Measurements from ENCODE around the gene CPZ.

The CPZ gene

DNA sequence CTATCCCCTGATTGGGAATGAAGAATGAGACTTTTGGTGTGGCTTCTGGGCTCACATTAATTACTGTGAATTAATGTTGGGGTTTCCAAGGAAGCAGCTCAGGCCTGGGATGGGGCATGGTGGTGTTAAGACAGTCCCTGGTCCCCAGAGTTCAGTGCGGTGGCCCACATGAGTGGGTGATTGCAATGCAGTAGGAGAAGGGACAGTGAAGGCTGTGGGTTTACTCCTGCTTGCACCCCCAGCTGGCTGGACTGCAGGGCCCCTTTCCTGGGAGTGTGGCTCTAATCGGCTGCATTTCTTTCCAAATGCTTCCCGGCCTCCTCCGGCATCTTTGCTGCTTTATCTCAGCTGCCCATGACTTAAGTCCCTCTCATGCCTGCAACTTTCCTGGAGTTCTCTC, 40.5 kb upstream of the CPZ start:
- Histone ChIP-seq H3K4me1 (ENCODE audit: insufficient read depth, low read length, severe bottlenecking) (no peaks in the 10 kb centered on the region), H3K27ac (ENCODE audit: low read depth, low read length, poor library complexity, severe bottlenecking) (no peak overlapping the region), H3K36me3 (ENCODE audit: insufficient read depth, low read length) (no peaks in the 10 kb centered on the region), H3K9me3 (ENCODE audit: low read length) (no peaks in the 10 kb centered on the region), H3K4me2 (ENCODE audit: low read length) (no peak overlapping the region), H2AFZ (ENCODE audit: low read length) (no peak overlapping the region), H3K9ac (ENCODE audit: low read length) (no peak overlapping the region), H4K20me1 (ENCODE audit: insufficient read depth, low read length) (no peaks in the 10 kb centered on the region), H3K27me3 (ENCODE audit: insufficient read depth, low read length) (no peaks in the 10 kb centered on the region), H3K4me3 (ENCODE audit: low read depth, low read length, poor library complexity, severe bottlenecking) (no peak overlapping the region), H3K79me2 (ENCODE audit: insufficient read depth, low read length) (no peaks in the 10 kb centered on the region), H3K9me2 (ENCODE audit: low read depth, low read length) (no peaks in the 10 kb centered on the region), H3F3A (ENCODE audit: insufficient read depth, low read length) (no peaks in the 10 kb centered on the region)
- TF ChIP-seq, protein P1, sequence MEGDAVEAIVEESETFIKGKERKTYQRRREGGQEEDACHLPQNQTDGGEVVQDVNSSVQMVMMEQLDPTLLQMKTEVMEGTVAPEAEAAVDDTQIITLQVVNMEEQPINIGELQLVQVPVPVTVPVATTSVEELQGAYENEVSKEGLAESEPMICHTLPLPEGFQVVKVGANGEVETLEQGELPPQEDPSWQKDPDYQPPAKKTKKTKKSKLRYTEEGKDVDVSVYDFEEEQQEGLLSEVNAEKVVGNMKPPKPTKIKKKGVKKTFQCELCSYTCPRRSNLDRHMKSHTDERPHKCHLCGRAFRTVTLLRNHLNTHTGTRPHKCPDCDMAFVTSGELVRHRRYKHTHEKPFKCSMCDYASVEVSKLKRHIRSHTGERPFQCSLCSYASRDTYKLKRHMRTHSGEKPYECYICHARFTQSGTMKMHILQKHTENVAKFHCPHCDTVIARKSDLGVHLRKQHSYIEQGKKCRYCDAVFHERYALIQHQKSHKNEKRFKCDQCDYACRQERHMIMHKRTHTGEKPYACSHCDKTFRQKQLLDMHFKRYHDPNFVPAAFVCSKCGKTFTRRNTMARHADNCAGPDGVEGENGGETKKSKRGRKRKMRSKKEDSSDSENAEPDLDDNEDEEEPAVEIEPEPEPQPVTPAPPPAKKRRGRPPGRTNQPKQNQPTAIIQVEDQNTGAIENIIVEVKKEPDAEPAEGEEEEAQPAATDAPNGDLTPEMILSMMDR (IDR thresholded peaks at IDR 0.05; ENCODE audit: low read length) = no peak
- no peak for TF ChIP-seq EZH2 (IDR thresholded peaks at IDR 0.05; ENCODE audit: borderline replicate concordance, low read length)

DNA sequence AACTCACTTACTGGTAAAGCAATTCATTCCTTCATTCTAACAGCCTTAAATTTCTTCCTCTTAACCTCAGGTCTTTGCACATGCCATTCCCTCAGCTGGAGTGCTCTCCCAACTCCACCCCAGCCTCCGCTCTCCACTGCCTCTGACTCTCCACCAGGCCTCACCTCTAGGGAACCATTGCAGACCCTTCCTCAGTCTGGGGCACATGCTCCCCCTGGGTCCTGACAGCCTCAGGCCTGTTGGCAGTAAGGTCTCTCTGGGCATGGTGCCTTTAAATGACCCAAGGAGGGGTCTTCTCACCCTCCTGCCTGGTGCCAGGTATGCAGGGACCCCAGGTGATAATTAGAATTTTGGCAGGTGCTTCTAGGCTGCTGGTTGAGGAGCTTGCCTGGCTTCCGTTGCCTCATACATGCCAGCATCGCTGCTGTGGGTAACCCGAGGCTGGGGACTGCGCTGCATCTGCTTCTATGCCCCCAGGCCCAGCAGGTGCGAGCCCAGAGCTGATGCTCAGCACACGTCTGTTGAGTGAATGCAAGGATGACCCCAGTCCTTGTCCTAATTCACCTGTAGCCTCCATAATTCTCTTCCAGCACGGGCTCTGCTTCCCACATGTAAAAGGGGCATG, 39.9 kb upstream of the CPZ start:
- Histone ChIP-seq H3K4me2 (ENCODE audit: low read length) (no peak overlapping the region), H4K20me1 (ENCODE audit: insufficient read depth, low read length) (no peaks in the 10 kb centered on the region), H3K27me3 (ENCODE audit: insufficient read depth, low read length) (no peaks in the 10 kb centered on the region), H2AFZ (ENCODE audit: low read length) (no peak overlapping the region), H3K27ac (ENCODE audit: low read depth, low read length, poor library complexity, severe bottlenecking) (no peak overlapping the region), H3K36me3 (ENCODE audit: insufficient read depth, low read length) (no peaks in the 10 kb centered on the region), H3K79me2 (ENCODE audit: insufficient read depth, low read length) (no peaks in the 10 kb centered on the region), H3K9ac (ENCODE audit: low read length) (no peak overlapping the region), H3K9me2 (ENCODE audit: low read depth, low read length) (no peaks in the 10 kb centered on the region), H3F3A (ENCODE audit: insufficient read depth, low read length) (no peaks in the 10 kb centered on the region), H3K4me1 (ENCODE audit: insufficient read depth, low read length, severe bottlenecking) (no peaks in the 10 kb centered on the region), H3K9me3 (ENCODE audit: low read length) (no peaks in the 10 kb centered on the region), H3K4me3 (ENCODE audit: low read depth, low read length, poor library complexity, severe bottlenecking) (no peak overlapping the region)
- TF ChIP-seq, protein P1 (IDR thresholded peaks at IDR 0.05; ENCODE audit: low read length) = no peak
- no peak for TF ChIP-seq EZH2 (IDR thresholded peaks at IDR 0.05; ENCODE audit: borderline replicate concordance, low read length)

DNA sequence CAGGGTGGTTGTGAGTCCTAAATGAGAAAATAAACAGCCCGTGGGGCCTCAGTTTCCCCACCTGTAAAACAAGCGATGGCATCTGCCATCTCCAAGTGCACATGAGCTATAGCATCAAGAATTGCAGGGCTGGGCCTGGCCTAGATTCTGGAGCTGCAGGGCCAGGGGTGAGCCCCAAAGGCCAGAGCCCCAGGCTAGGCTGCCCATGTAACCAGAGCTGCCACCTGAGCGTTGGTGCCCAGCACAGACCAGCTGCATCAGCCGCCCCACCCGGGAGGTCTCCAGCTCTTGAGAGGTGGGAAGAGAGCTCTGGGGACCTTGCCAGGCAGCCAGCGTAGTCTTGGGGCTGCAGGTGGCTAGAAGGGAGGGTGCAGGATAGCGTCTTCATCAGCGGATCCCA, 39.3 kb upstream of the CPZ start:
- Histone ChIP-seq H3F3A (ENCODE audit: insufficient read depth, low read length) (no peaks in the 10 kb centered on the region), H3K9me3 (ENCODE audit: low read length) (no peaks in the 10 kb centered on the region), H3K4me2 (ENCODE audit: low read length) (no peak overlapping the region), H3K9me2 (ENCODE audit: low read depth, low read length) (no peaks in the 10 kb centered on the region), H3K4me3 (ENCODE audit: low read depth, low read length, poor library complexity, severe bottlenecking) (no peak overlapping the region), H3K9ac (ENCODE audit: low read length) (no peak overlapping the region), H2AFZ (ENCODE audit: low read length) (no peak overlapping the region), H3K79me2 (ENCODE audit: insufficient read depth, low read length) (no peaks in the 10 kb centered on the region), H3K27ac (ENCODE audit: low read depth, low read length, poor library complexity, severe bottlenecking) (no peak overlapping the region), H3K4me1 (ENCODE audit: insufficient read depth, low read length, severe bottlenecking) (no peaks in the 10 kb centered on the region), H3K36me3 (ENCODE audit: insufficient read depth, low read length) (no peaks in the 10 kb centered on the region), H3K27me3 (ENCODE audit: insufficient read depth, low read length) (no peaks in the 10 kb centered on the region), H4K20me1 (ENCODE audit: insufficient read depth, low read length) (no peaks in the 10 kb centered on the region)
- TF ChIP-seq, protein P1 (IDR thresholded peaks at IDR 0.05; ENCODE audit: low read length) = no peak
- no peak for TF ChIP-seq EZH2 (IDR thresholded peaks at IDR 0.05; ENCODE audit: borderline replicate concordance, low read length)

Data from OCI-LY1 (cell line).